Ovary (tissue), 9 donors: ENCODE results near the gene STMN3. TPM values are rescaled to one million over a fixed set of nuclear protein-coding genes. Genes with fewer than 3 reads are reported as not detected.
"Not testable (repeated sequence)": the region's sequence is repeated elsewhere in the genome, so short reads cannot be mapped to it uniquely, and the experiment has no call there.

ENCODE experiments used
- DNase-seq, 5 donors: peaks; one replicate each; pipeline ENCODE4 v3.0.0-alpha.2; 2019 to 2020
- H3K27ac ChIP-seq, 2 donors: fragments of 200-600 bp; one replicate each; pipeline versions ENCODE4 v1.5.1 to v1.8.0; 2019 to 2022
- H3K27me3 ChIP-seq: fragments of 200-600 bp; one replicate; pipeline ENCODE4 v1.8.0; 2022
- H3K36me3 ChIP-seq: fragments of 200-600 bp; sonication (generic); one replicate; pipeline ENCODE4 v1.5.1; 2019
- H3K4me1 ChIP-seq: one replicate; pipeline ENCODE4 v1.8.1; 2013; ENCODE audit warnings: mild to moderate bottlenecking, moderate library complexity; ENCODE audit not compliant: insufficient read depth
- H3K4me3 ChIP-seq: fragments of 200-600 bp; sonication (generic); one replicate; pipeline ENCODE4 v1.5.1; 2017
- H3K9me3 ChIP-seq, 2 donors: fragments of 200-600 bp in 1 of 2; sonication (generic) in 1 of 2; one replicate each; pipeline versions ENCODE4 v1.5.1 to v1.8.1; 2013 to 2019; ENCODE audit warnings: mild to moderate bottlenecking in 1 of 2, moderate library complexity in 1 of 2
- CTCF ChIP-seq, 3 donors: fragments of 450-650 bp in 2 of 3; fragments of 200-600 bp in 1 of 3; IDR thresholded peaks; one replicate each; pipeline versions ENCODE4 v1.5.1 to v1.8.0; 2016 to 2022; ENCODE audit warnings: antibody characterized with exemption in 3 of 3, mild to moderate bottlenecking in 1 of 3
- EP300 ChIP-seq: sonication (generic); formaldehyde crosslinking; IDR thresholded peaks from one replicate; pipeline ENCODE4 v1.6.1; 2017; ENCODE audit warnings: antibody characterized with exemption
- POLR2A ChIP-seq: fragments of 450-650 bp; IDR thresholded peaks from one replicate; pipeline ENCODE4 v1.6.1; 2017; ENCODE audit warnings: antibody characterized with exemption, mild to moderate bottlenecking, moderate library complexity
- WGBS, 3 donors: extraction: QIAGEN DNeasy Blood & Tissue Kit in 1 of 3; methylation state at CpG; one replicate each; pipeline versions ENCODE4 v1.1.5 to v1.1.7; 2013 to 2017; 5-methylcytosine and 5-hydroxymethylcytosine counted together
- intact Hi-C, 4 donors: fragments of 100-400 bp; cut with DNase I; formaldehyde crosslinking; loops; one replicate each; pipeline versions ENCODE4 v1.11.0 to v1.15.1; 2022 to 2023
- polyA plus RNA-seq, 2 donors: library from polyadenylated mRNA; stranded (reverse); fragments of 200-250 nt in 1 of 2; fragments of 350-450 nt in 1 of 2; fragmentation: Illumina TruSeq in 1 of 2; extraction: RNeasy Lipid Tissue Mini Kit (QIAGEN cat#74804) in 1 of 2; gene quantifications; one replicate each; pipeline ENCODE4 v1.2.3, GENCODE V29; 2013 to 2014
- total RNA-seq, 7 donors: library from RNA; depleted of rRNA in 2 of 7; stranded (reverse); fragments of >200 nt in 2 of 7; fragmentation: NEBNext Ultra II Directional in 3 of 7; extraction: Animal tissue kit (Norgen Biotek cat#: 25700) in 3 of 7; gene quantifications; one replicate each; pipeline versions ENCODE4 v1.1.0 to v1.2.4, GENCODE V29; 2016 to 2023
- donor health status: DM: no; HTN: no; CAD: no; lungs with moderate emphysema.
- donor health status: DM: no; HTN: no; CAD: no.
- donor health status: Bipolar disorder and iron deficiency.
- donor health status: DM: yes; HTN: yes; CAD: no.
- donor health status: DM: no; HTN: no; CAD: no.
- donor health status: DM: yes; HTN: yes; CAD: no.

The STMN3 gene
- total and polyA plus RNA-seq, 9 donors, result 7.4 to 91.1 (median 58.7) TPM

GRCh38 chr20:63639093-63639975 is 13.9 kb downstream of the STMN3 start:
- no peak overlapping the region for H3K4me3 ChIP-seq
- WGBS, 3 donors, result 66 to 69% (median 67%) methylated on average over 15 of the region's 15 CpGs

GRCh38 chr20:63636752-63637628 is 16.2 kb downstream of the STMN3 start:
- Histone ChIP-seq H3K4me1 (peaks cover 7% of the 10 kb centered on the region), H3K4me3 (no peak overlapping the region), H3K9me3 (no peaks in the 10 kb centered on the region), H3K27me3 (no peaks in the 10 kb centered on the region), H3K27ac (no peak overlapping the region), H3K36me3 (no peaks in the 10 kb centered on the region)
- 62 to 70% (median 62%) methylated on average over 19 of the region's 19 CpGs for WGBS, 3 donors
- intact Hi-C loops, result no loop called here
- DNase-seq, result no peak
- TF ChIP-seq CTCF (IDR thresholded peaks at IDR 0.05), result no peak
- no peak for TF ChIP-seq POLR2A
- no peak for TF ChIP-seq EP300

More at GRCh38 chr20:63639093-63639975, 13.9 kb downstream of the STMN3 start:
- peaks cover 12% of the 10 kb centered on the region for H3K4me1 ChIP-seq
- no peak for DNase-seq
- intact Hi-C loops, result no loop called here
- no peaks in the 10 kb centered on the region for H3K27me3 ChIP-seq
- TF ChIP-seq POLR2A, result no peak
- no peaks in the 10 kb centered on the region for H3K36me3 ChIP-seq
- no peaks in the 10 kb centered on the region for H3K9me3 ChIP-seq
- no peak overlapping the region for H3K27ac ChIP-seq

- Histone ChIP-seq H3K9me3 (no peaks in the 10 kb centered on the region), H3K36me3 (no peaks in the 10 kb centered on the region), H3K4me1 (peaks cover 6% of the 10 kb centered on the region), H3K27ac (no peak overlapping the region), H3K27me3 (no peaks in the 10 kb centered on the region), H3K4me3 (no peak overlapping the region)
- no peak for DNase-seq
- no peak for TF ChIP-seq CTCF (IDR thresholded peaks at IDR 0.05)
- TF ChIP-seq EP300, result no peak
- TF ChIP-seq POLR2A, result no peak
- intact Hi-C loops, result no loop called here
- 76 to 86% (median 77%) methylated on average over 15 of the region's 15 CpGs for WGBS, 3 donors
These were observed 17.6 kb downstream of the STMN3 start for GRCh38 chr20:63635431-63636141.

- Histone ChIP-seq H3K36me3 (no peaks in the 10 kb centered on the region), H3K4me1 (no peaks in the 10 kb centered on the region), H3K27me3 (no peaks in the 10 kb centered on the region), H3K9me3 (no peaks in the 10 kb centered on the region), H3K4me3 (no peak overlapping the region), H3K27ac (no peak overlapping the region)
- intact Hi-C loops, result no loop called here
- TF ChIP-seq POLR2A (no peak), CTCF (IDR thresholded peaks at IDR 0.05) (no peak), EP300 (no peak)
- WGBS, 3 donors, result 72 to 79% (median 75%) methylated on average over 9 of the region's 9 CpGs
- DNase-seq, result no peak
These were observed 19.5 kb downstream of the STMN3 start for GRCh38 chr20:63633732-63634131.

- H3K4me1 ChIP-seq, H3K27ac ChIP-seq, H3K9me3 ChIP-seq, H3K36me3 ChIP-seq, H3K27me3 ChIP-seq, DNase-seq, intact Hi-C loops, H3K4me3 ChIP-seq: not testable (repeated sequence)
- WGBS, 3 donors, result 31 to 54% (median 48%) methylated on average over 10 of the region's 10 CpGs
These were observed 21.8 kb downstream of the STMN3 start for GRCh38 chr20:63631426-63631825.

- H3K4me1 ChIP-seq, intact Hi-C loops, H3K27ac ChIP-seq, DNase-seq, H3K4me3 ChIP-seq, H3K9me3 ChIP-seq, H3K27me3 ChIP-seq, H3K36me3 ChIP-seq: not testable (repeated sequence)
- 69 to 85% (median 82%) methylated on average over 6 of the region's 6 CpGs for WGBS, 3 donors
These were observed 22.3 kb downstream of the STMN3 start for GRCh38 chr20:63630956-63631355.
